ENCODE data around the gene PPFIA4. TPM values are rescaled to one million over a fixed set of nuclear protein-coding genes. Genes with fewer than 3 reads are reported as not detected.

Gene PPFIA4
- total RNA-seq, 1 experiment from 2014 or later = 21.1 TPM

DNA sequence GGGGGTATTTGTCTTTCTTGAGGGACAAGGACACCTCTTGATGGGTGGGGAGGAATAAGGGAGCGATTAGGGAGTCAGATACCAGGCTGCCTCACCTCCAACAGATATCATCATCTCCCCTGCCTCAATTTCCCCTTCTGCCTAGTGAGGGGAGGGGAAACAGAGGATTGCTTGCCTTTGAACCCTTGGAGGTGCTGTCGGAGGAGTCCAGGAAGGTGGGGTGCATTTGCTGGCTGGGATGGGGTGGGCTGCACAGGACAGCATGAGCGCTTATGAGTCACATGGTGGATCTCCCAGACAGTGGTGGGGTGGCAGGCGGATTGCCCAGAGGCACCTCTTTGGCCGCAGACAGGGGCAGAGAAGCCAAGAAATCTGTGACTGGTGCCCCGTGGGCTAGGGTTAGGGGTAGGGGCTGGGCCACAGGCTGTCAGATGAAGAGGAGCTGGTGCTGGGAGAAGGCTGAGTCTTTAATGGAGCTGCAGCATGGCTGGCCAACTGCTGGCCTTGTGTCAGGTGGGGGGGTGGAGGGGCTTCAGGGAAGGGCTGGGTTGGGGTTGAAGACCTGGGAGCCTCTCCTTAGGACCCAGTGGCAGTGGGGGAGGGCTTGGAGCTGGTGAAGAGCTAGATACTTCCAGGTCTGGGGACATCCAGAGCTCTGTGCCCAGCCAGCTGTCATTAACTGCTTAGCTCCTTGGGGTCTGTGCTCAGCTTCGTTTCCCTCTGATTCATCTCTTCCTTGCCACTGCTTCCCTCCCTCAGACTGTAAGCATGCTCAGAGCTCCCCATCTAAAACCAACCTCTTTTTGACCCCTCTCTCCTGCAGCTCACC, 94.2 kb downstream of the PPFIA4 start (continued):
- TF ChIP-seq SOX15 (CRISPR knock-in tag; IDR thresholded peaks at IDR 0.05) (no peak), ATF1 (CRISPR knock-in tag; IDR thresholded peaks at IDR 0.05) (no peak), FOXJ3 (CRISPR knock-in tag; IDR thresholded peaks at IDR 0.05; ENCODE audit: borderline replicate concordance) (no peak), ETV6 (CRISPR knock-in tag; IDR thresholded peaks at IDR 0.05) (no peak), IRF2 (CRISPR knock-in tag; IDR thresholded peaks at IDR 0.05; ENCODE audit: borderline replicate concordance, low read depth) (no peak), ZNF121 (CRISPR knock-in tag; IDR thresholded peaks at IDR 0.05) (no peak), HMGA2 (CRISPR knock-in tag; IDR thresholded peaks at IDR 0.05) (no peak), CBFB (CRISPR knock-in tag; IDR thresholded peaks at IDR 0.05; ENCODE audit: low read depth) (no peak)
- TF ChIP-seq, protein P1, sequence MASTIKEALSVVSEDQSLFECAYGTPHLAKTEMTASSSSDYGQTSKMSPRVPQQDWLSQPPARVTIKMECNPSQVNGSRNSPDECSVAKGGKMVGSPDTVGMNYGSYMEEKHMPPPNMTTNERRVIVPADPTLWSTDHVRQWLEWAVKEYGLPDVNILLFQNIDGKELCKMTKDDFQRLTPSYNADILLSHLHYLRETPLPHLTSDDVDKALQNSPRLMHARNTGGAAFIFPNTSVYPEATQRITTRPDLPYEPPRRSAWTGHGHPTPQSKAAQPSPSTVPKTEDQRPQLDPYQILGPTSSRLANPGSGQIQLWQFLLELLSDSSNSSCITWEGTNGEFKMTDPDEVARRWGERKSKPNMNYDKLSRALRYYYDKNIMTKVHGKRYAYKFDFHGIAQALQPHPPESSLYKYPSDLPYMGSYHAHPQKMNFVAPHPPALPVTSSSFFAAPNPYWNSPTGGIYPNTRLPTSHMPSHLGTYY (CRISPR knock-in tag; IDR thresholded peaks at IDR 0.05) = no peak
- TF ChIP-seq, protein P2, sequence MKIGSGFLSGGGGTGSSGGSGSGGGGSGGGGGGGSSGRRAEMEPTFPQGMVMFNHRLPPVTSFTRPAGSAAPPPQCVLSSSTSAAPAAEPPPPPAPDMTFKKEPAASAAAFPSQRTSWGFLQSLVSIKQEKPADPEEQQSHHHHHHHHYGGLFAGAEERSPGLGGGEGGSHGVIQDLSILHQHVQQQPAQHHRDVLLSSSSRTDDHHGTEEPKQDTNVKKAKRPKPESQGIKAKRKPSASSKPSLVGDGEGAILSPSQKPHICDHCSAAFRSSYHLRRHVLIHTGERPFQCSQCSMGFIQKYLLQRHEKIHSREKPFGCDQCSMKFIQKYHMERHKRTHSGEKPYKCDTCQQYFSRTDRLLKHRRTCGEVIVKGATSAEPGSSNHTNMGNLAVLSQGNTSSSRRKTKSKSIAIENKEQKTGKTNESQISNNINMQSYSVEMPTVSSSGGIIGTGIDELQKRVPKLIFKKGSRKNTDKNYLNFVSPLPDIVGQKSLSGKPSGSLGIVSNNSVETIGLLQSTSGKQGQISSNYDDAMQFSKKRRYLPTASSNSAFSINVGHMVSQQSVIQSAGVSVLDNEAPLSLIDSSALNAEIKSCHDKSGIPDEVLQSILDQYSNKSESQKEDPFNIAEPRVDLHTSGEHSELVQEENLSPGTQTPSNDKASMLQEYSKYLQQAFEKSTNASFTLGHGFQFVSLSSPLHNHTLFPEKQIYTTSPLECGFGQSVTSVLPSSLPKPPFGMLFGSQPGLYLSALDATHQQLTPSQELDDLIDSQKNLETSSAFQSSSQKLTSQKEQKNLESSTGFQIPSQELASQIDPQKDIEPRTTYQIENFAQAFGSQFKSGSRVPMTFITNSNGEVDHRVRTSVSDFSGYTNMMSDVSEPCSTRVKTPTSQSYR (CRISPR knock-in tag; IDR thresholded peaks at IDR 0.05) = no peak
- TF ChIP-seq, protein P3, sequence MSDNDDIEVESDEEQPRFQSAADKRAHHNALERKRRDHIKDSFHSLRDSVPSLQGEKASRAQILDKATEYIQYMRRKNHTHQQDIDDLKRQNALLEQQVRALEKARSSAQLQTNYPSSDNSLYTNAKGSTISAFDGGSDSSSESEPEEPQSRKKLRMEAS (CRISPR knock-in tag; IDR thresholded peaks at IDR 0.05) = no peak

- H3K36me3 Mint-ChIP-seq = no peaks in the 10 kb centered on the region
- peaks cover 18% of the 10 kb centered on the region for H3K27me3 Mint-ChIP-seq (ENCODE audit: low read depth)
- H3K27ac Mint-ChIP-seq = no peak overlapping the region
- DNase-seq (ENCODE audit: low spot score) (no peak), ATAC-seq (no peak)
- no peak for TF ChIP-seq JAZF1 (CRISPR knock-in tag; IDR thresholded peaks at IDR 0.05)
- TF ChIP-seq ZBTB43 (CRISPR knock-in tag; IDR thresholded peaks at IDR 0.05) = no peak
- TF ChIP-seq USF2 (CRISPR knock-in tag; IDR thresholded peaks at IDR 0.05) = no peak
- TF ChIP-seq NFATC4 (CRISPR knock-in tag; IDR thresholded peaks at IDR 0.05) = no peak
- TF ChIP-seq, protein P4, sequence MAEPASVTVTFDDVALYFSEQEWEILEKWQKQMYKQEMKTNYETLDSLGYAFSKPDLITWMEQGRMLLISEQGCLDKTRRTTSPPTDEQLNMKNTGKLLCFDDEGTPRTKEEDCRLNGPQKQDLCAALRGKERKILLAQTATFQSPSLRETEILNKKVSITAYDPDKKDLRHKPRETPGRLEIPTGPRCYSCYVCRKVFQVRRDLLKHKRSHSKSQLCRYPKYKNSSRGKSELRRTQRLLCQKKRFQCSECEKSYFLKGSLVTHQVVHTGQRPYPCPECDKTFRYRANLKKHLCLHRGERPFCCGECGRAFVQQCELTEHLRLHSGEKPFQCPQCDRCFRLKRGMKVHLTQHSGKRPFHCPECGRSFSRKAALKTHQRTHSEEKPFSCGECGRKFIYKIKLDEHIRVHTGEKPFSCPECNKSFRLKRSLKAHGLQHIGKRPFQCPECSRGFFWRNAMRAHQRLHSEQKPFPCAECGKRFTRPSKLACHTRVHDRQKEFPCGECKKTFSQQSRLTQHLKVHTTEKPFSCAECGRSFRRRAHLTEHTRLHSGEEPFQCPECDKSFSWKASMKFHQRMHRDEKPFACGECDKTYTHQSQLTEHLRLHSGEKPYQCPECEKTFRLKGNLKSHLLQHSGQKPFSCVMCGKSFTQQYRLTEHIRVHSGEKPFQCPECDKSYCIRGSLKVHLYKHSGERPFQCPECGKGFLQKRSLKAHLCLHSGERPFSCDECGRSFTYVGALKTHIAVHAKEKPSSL (CRISPR knock-in tag; conservative IDR thresholded peaks at IDR 0.05) = no peak
- TF ChIP-seq EMX1 (CRISPR knock-in tag; IDR thresholded peaks at IDR 0.05) = no peak
- TF ChIP-seq, protein P5, sequence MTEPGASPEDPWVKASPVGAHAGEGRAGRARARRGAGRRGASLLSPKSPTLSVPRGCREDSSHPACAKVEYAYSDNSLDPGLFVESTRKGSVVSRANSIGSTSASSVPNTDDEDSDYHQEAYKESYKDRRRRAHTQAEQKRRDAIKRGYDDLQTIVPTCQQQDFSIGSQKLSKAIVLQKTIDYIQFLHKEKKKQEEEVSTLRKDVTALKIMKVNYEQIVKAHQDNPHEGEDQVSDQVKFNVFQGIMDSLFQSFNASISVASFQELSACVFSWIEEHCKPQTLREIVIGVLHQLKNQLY (CRISPR knock-in tag; IDR thresholded peaks at IDR 0.05) = no peak
- no peaks in the 10 kb centered on the region for H3K9me3 Mint-ChIP-seq
- no peak overlapping the region for H3K4me3 Mint-ChIP-seq
- H3K4me1 Mint-ChIP-seq = peaks cover 13% of the 10 kb centered on the region
- ChIA-PET CTCF (interaction anchor here (1.3 to 4.9 kb wide), 9 partner anchors 30 to 147 kb away, joined by 3 to 146 read pairs (median 11); no protein-coding TSS in a partner anchor), POLR2A (no interaction called here)
Measured at GRCh38 chr1:203121186-203122015, 95.1 kb downstream of the PPFIA4 start.
